B cell (primary cell): Measurements from ENCODE around the gene BNC2. TPM values are rescaled to one million over a fixed set of nuclear protein-coding genes. Genes with fewer than 3 reads are reported as not detected.

Source experiments
- ATAC-seq: fragments of 200-7000 bp; cut with Tn5 transposase; one replicate; pipeline ENCODE4 v1.10.0; 2021; ENCODE audit warnings: low read depth, mild to moderate bottlenecking, moderate number of reproducible peaks, moderate library complexity
- CTCF ChIA-PET: fragments of 350-600 bp; sonication (Branson Sonifier 250); formaldehyde crosslinking; loops from one replicate; lab custom pipeline; 2021; ENCODE audit warnings: antibody characterized with exemption, inconsistent platforms; lab: Charles Lee
- POLR2A ChIA-PET: fragments of 350-600 bp; sonication (Branson Sonifier 250); formaldehyde crosslinking; loops from one replicate; lab custom pipeline; 2021; ENCODE audit warnings: antibody characterized with exemption; lab: Charles Lee
- DNase-seq: peaks from one replicate; pipeline ENCODE4 v3.0.0; 2013
- H2AFZ ChIP-seq: 2 replicates; pipeline ENCODE4 v1.6.1; 2012; ENCODE audit warnings: mild to moderate bottlenecking, low read depth, low read length; ENCODE audit not compliant: insufficient read depth, poor library complexity, severe bottlenecking
- H3K27ac ChIP-seq, 2 donors: 1 replicate in 1 of 2; 2 replicates in 1 of 2; pipeline ENCODE4 v1.5.1; 2012 to 2013; ENCODE audit warnings: low read length in 2 of 2, mild to moderate bottlenecking in 2 of 2, moderate library complexity in 1 of 2
- H3K27me3 ChIP-seq, 4 experiments: fragments of 200-600 bp in 1 of 4; sonication (generic) in 1 of 4; replicated peaks in 1 of 4; 1 replicate in 2 of 4; 2 replicates in 2 of 4; pipeline versions ENCODE4 v1.6.1 to v1.7.0; 2013 to 2016; ENCODE audit warnings: low read length in 3 of 4, mild to moderate bottlenecking in 2 of 4, mixed read lengths in 1 of 4, moderate library complexity in 1 of 4; ENCODE audit not compliant: insufficient read depth in 4 of 4, control insufficient read depth in 3 of 4; ENCODE audit errors: control extremely low read depth in 1 of 4
- H3K36me3 ChIP-seq, 2 experiments: replicated peaks in 1 of 2; 1 replicate in 1 of 2; 2 replicates in 1 of 2; pipeline versions ENCODE4 v1.6.1 to v1.7.1; 2013; ENCODE audit warnings: low read length in 1 of 2; ENCODE audit not compliant: insufficient read depth in 2 of 2, control insufficient read depth in 1 of 2; ENCODE audit errors: control extremely low read depth in 1 of 2, extremely low read depth in 1 of 2
- H3K4me1 ChIP-seq, 2 donors: fragments of 200-600 bp in 1 of 2; sonication (generic) in 1 of 2; 1 replicate in 1 of 2; 2 replicates in 1 of 2; pipeline versions ENCODE4 v1.5.1 to v1.6.1; 2013 to 2017; ENCODE audit warnings: low read length in 2 of 2; ENCODE audit not compliant: control insufficient read depth in 2 of 2, insufficient read depth in 2 of 2
- H3K4me2 ChIP-seq: replicated peaks from 2 replicates; pipeline ENCODE3; 2012; ENCODE audit warnings: mild to moderate bottlenecking, low read depth, low read length; ENCODE audit not compliant: poor library complexity, severe bottlenecking
- H3K4me3 ChIP-seq, 5 experiments: fragments of 200-600 bp in 1 of 5; sonication (generic) in 1 of 5; 1 replicate in 3 of 5; 2 replicates in 2 of 5; pipeline versions ENCODE4 v1.5.1 to v1.7.0; 2011 to 2016; ENCODE audit warnings: low read length in 4 of 5, mild to moderate bottlenecking in 4 of 5, low read depth in 2 of 5, control low read depth in 1 of 5, moderate library complexity in 1 of 5; ENCODE audit not compliant: insufficient read depth in 1 of 5; ENCODE audit errors: control extremely low read depth in 1 of 5, extremely low read depth in 1 of 5
- H3K79me2 ChIP-seq: fragments of 200-600 bp; sonication (generic); one replicate; pipeline ENCODE4 v1.6.0; 2016; ENCODE audit warnings: low read length; ENCODE audit not compliant: control insufficient read depth, insufficient read depth
- H3K9ac ChIP-seq: fragments of 200-600 bp; sonication (generic); 2 replicates; pipeline ENCODE4 v1.6.1; 2017; ENCODE audit warnings: mild to moderate bottlenecking, low read length, moderate library complexity
- H3K9me3 ChIP-seq, 3 donors: one replicate each; pipeline versions ENCODE4 v1.6.1 to v1.7.1; 2013; ENCODE audit warnings: low read length in 2 of 3; ENCODE audit not compliant: control insufficient read depth in 2 of 3, insufficient read depth in 1 of 3; ENCODE audit errors: control extremely low read depth in 1 of 3
- H4K20me1 ChIP-seq: 2 replicates; pipeline ENCODE4 v1.6.0; 2012; ENCODE audit warnings: mild to moderate bottlenecking, low read length; ENCODE audit not compliant: insufficient read depth, control insufficient read depth, poor library complexity, severe bottlenecking
- H3K27ac Mint-ChIP-seq: one replicate; pipeline ENCODE4 v1.8.0; 2021; ENCODE audit warnings: mixed read lengths
- H3K27me3 Mint-ChIP-seq: one replicate; pipeline ENCODE4 v1.8.0; 2021; ENCODE audit warnings: mixed read lengths
- H3K4me1 Mint-ChIP-seq: one replicate; pipeline ENCODE4 v1.8.0; 2021; ENCODE audit warnings: mixed read lengths
- H3K4me3 Mint-ChIP-seq: one replicate; pipeline ENCODE4 v1.8.0; 2021; ENCODE audit warnings: mixed read lengths
- H3K9me3 Mint-ChIP-seq: one replicate; pipeline ENCODE4 v1.8.0; 2022; ENCODE audit warnings: mixed read lengths; ENCODE audit not compliant: insufficient read depth
- EZH2 ChIP-seq: IDR thresholded peaks from 2 replicates; pipeline ENCODE4 v1.6.1; 2012; ENCODE audit warnings: borderline replicate concordance, low read depth, mild to moderate bottlenecking, moderate library complexity, low read length; ENCODE audit not compliant: insufficient read depth, poor library complexity, severe bottlenecking
- WGBS: methylation state at CpG from one replicate; pipeline ENCODE4 v1.1.5; 2013; ENCODE audit warnings: missing lambda C conversion rate; ENCODE audit not compliant: insufficient coverage; 5-methylcytosine and 5-hydroxymethylcytosine counted together
- intact Hi-C: fragments of 100-400 bp; cut with micrococcal nuclease; formaldehyde crosslinking; loops from one replicate; pipeline ENCODE4 v1.10.0; 2022
- polyA plus RNA-seq: library from polyadenylated mRNA; depleted of rRNA; stranded (reverse); fragments of >200 nt; gene quantifications from 2 replicates; pipeline ENCODE4 v1.2.3, GENCODE V29; 2012
- total RNA-seq, 2 donors: library from RNA; stranded (reverse); fragments of 120-200 nt in 1 of 2; gene quantifications; 1 replicate in 1 of 2; 2 replicates in 1 of 2; pipeline versions ENCODE4 v1.2.3 to v1.2.4, GENCODE V29; 2013 to 2022
- TF ChIP-seq, protein P1 (sequence below): fragments of 200-600 bp; IDR thresholded peaks from one replicate; pipeline ENCODE4 v1.8.0; 2022; ENCODE audit warnings: antibody characterized with exemption, mild to moderate bottlenecking

BNC2 gene
- total and polyA plus RNA-seq, 2 donors (not counting 1 experiment from before 2014, with no cell fraction given) = 0.01 TPM; not detected in 1

DNA sequence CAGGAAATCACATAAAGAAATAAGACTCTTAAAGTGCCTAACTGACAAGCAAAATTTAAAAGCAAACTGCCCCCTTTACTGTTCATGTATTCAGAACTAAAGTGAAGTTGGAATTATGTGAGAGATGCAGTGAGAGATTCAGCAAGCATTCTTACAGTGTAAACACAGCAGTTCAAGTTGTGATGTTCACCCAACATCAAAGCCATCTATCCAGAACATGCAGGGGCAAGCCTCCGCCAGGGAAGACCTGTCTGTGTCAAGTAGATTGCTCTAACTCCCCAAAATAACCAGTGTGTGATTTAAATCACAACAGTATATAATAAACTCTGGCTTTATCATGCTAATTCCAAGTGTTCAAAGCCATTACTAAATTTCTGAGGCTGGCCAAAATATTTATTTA lies 233.3 kb downstream of the BNC2 start:
- Histone ChIP-seq H3K79me2 (no peaks in the 10 kb centered on the region), H3K9me3 (no peaks in the 10 kb centered on the region), H3K36me3 (no peaks in the 10 kb centered on the region), H3K4me3 (no peak overlapping the region), H3K4me1 (no peaks in the 10 kb centered on the region), H3K9ac (no peak overlapping the region), H2AFZ (no peak overlapping the region), H3K27ac (no peak overlapping the region), H4K20me1 (no peaks in the 10 kb centered on the region), H3K4me2 (no peak overlapping the region), H3K27me3 (no peaks in the 10 kb centered on the region)
- intact Hi-C loops = no loop called here
- H3K9me3 Mint-ChIP-seq = no peaks in the 10 kb centered on the region
- no peak overlapping the region for H3K27ac Mint-ChIP-seq
- no peaks in the 10 kb centered on the region for H3K4me1 Mint-ChIP-seq
- no CpG with 5 or more reads among the region's 1 CpG for WGBS
- H3K27me3 Mint-ChIP-seq = no peaks in the 10 kb centered on the region
- DNase-seq (no peak), ATAC-seq (no peak)
- TF ChIP-seq EZH2 = no peak
- TF ChIP-seq, protein P1, sequence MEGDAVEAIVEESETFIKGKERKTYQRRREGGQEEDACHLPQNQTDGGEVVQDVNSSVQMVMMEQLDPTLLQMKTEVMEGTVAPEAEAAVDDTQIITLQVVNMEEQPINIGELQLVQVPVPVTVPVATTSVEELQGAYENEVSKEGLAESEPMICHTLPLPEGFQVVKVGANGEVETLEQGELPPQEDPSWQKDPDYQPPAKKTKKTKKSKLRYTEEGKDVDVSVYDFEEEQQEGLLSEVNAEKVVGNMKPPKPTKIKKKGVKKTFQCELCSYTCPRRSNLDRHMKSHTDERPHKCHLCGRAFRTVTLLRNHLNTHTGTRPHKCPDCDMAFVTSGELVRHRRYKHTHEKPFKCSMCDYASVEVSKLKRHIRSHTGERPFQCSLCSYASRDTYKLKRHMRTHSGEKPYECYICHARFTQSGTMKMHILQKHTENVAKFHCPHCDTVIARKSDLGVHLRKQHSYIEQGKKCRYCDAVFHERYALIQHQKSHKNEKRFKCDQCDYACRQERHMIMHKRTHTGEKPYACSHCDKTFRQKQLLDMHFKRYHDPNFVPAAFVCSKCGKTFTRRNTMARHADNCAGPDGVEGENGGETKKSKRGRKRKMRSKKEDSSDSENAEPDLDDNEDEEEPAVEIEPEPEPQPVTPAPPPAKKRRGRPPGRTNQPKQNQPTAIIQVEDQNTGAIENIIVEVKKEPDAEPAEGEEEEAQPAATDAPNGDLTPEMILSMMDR = no peak
- POLR2A ChIA-PET = no interaction called here
- CTCF ChIA-PET = no interaction called here
- H3K4me3 Mint-ChIP-seq = no peak overlapping the region

DNA sequence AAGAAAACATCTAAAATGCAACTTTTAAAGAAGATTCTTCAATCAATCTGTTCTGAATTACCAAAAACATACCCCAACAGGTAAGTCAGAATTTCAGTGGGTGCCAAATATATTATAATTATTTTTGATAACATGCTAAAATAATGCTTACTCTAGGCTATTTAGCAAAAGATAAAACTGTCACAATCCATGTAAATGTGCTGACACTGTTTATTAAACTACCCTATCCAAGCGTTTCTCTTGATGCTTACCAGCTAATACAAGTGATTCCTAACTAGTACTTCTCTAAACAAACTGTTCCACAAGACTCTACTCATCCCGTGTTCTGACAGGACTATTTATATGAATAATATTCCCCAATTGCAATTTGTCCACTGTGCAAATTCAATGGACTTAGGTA lies 236.7 kb downstream of the BNC2 start:
- WGBS = 100% methylated on average over 1 of the region's 2 CpGs
- POLR2A ChIA-PET = no interaction called here

More for the DNA sequence above, 236.7 kb downstream of the BNC2 start:
- Mint-ChIP-seq H3K4me1 (no peaks in the 10 kb centered on the region), H3K4me3 (no peak overlapping the region), H3K9me3 (peaks cover 2% of the 10 kb centered on the region), H3K27ac (no peak overlapping the region), H3K27me3 (no peaks in the 10 kb centered on the region)
- intact Hi-C loops = no loop called here
- no peak overlapping the region for H2AFZ ChIP-seq
- H3K79me2 ChIP-seq = no peaks in the 10 kb centered on the region
- H3K27ac ChIP-seq = no peak overlapping the region
- H3K9ac ChIP-seq = no peak overlapping the region
- DNase-seq = no peak
- TF ChIP-seq EZH2 = no peak
- TF ChIP-seq, protein P1 = no peak
- ATAC-seq = no peak
- H3K27me3 ChIP-seq = no peaks in the 10 kb centered on the region
- no peak overlapping the region for H3K4me3 ChIP-seq
- H3K36me3 ChIP-seq = no peaks in the 10 kb centered on the region
- CTCF ChIA-PET = no interaction called here
- H3K4me2 ChIP-seq = no peak overlapping the region
- H3K4me1 ChIP-seq = no peaks in the 10 kb centered on the region
- H4K20me1 ChIP-seq = no peaks in the 10 kb centered on the region
- no peaks in the 10 kb centered on the region for H3K9me3 ChIP-seq
